ENCODE measurements around the gene INSM1. TPM values are rescaled to one million over a fixed set of nuclear protein-coding genes. Genes with fewer than 3 reads are reported as not detected.
A peak's percentile ranks its signal among the peaks of the same experiment; 100 is the strongest.

Gene INSM1
- polyA plus RNA-seq, 1 donor from 2014 or later = not detected

GRCh38 chr20:20413810-20414281 is 45.9 kb downstream of the INSM1 start:
- Mint-ChIP-seq H3K9me3 (no peaks in the 10 kb centered on the region), H3K4me1 (peaks cover 0 to 11% (median 2%) of the 10 kb centered on the region in 3 donors), H3K27ac (no peak overlapping the region), H3K36me3 (peaks cover 10% of the 10 kb centered on the region), H3K27me3 (no peaks in the 10 kb centered on the region), H3K4me3 (no peak overlapping the region)

- H3K27ac Mint-ChIP-seq = no peak overlapping the region
- H3K27me3 Mint-ChIP-seq = no peaks in the 10 kb centered on the region
These were observed 46.8 kb downstream of the INSM1 start for GRCh38 chr20:20414640-20415220.

GRCh38 chr20:20415321-20415720 is 47.4 kb downstream of the INSM1 start:
- Mint-ChIP-seq H3K4me3 (no peak overlapping the region), H3K36me3 (peaks cover 5% of the 10 kb centered on the region), H3K27me3 (no peaks in the 10 kb centered on the region), H3K4me1 (peaks cover 0 to 11% (median 2%) of the 10 kb centered on the region in 3 donors), H3K9me3 (no peaks in the 10 kb centered on the region), H3K27ac (no peak overlapping the region)

More at GRCh38 chr20:20414640-20415220, 46.8 kb downstream of the INSM1 start:
- Mint-ChIP-seq H3K36me3 (peaks cover 9% of the 10 kb centered on the region), H3K4me1 (peaks cover 0 to 11% (median 2%) of the 10 kb centered on the region in 3 donors), H3K9me3 (no peaks in the 10 kb centered on the region), H3K4me3 (no peak overlapping the region)

DNA sequence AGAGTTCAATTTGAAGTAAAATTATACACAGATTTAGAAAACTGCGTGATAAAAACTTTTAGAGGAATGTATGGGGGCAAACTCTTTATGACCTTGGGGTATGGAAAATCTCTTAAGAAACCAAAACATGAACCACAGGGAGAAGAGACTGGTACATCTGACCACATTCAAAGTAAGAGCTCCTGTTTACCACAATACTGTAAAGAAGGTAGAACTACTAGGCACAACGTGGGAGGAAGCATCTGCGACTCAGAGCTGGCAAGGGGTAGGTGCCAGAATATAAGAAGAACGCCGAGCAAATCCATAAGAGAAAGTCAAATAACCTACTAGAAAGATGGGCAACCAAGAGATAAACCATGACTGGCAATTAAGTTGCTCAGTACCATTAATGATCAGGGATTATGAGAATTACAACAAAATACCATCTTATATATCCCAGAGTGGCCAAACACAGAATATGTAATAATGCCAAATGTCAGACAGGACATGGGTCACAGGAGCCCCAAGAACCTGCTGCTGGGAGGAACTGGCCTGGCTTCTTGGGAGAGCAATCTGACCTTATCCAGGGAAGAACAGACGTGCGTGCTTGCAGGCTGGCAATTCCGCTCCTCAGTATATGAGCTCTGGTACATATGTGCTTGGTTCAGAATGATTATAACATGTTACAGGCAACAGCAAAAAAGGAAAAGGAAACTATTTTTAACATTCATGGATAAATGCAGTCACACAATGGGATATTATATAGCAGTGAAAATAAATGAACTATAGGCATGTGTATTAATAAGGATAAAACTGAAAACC is 50.2 kb downstream of the INSM1 start:
- Mint-ChIP-seq H3K36me3 (peaks cover 12% of the 10 kb centered on the region), H3K4me3 (no peak overlapping the region), H3K27ac (peak overlapping the region in 1 of 3 donors; percentile 66)

More for the DNA sequence above, 50.2 kb downstream of the INSM1 start:
- Mint-ChIP-seq H3K4me1 (peaks cover 0 to 11% (median 2%) of the 10 kb centered on the region in 3 donors), H3K27me3 (no peaks in the 10 kb centered on the region), H3K9me3 (no peaks in the 10 kb centered on the region)
